Transverse colon (tissue), 4 donors: ENCODE data around the gene HMCN2.

ENCODE experiments used
- POLR2AphosphoS5 ChIP-seq, 3 donors: sonication (generic); formaldehyde crosslinking; IDR thresholded peaks; one replicate each; pipeline ENCODE4 v1.6.1; 2016; ENCODE audit warnings: antibody characterized with exemption in 3 of 3
- TF ChIP-seq, protein P1 (sequence below), 5 experiments: fragments of 200-600 bp in 3 of 5; fragments of 450-650 bp in 2 of 5; sonication (generic) in 3 of 5; IDR thresholded peaks; 1 replicate in 2 of 5; 2 replicates in 3 of 5; pipeline ENCODE4 v1.5.1; 2016 to 2017; ENCODE audit warnings: antibody characterized with exemption in 5 of 5, inconsistent platforms in 3 of 5, mild to moderate bottlenecking in 2 of 5, moderate library complexity in 1 of 5

DNA sequence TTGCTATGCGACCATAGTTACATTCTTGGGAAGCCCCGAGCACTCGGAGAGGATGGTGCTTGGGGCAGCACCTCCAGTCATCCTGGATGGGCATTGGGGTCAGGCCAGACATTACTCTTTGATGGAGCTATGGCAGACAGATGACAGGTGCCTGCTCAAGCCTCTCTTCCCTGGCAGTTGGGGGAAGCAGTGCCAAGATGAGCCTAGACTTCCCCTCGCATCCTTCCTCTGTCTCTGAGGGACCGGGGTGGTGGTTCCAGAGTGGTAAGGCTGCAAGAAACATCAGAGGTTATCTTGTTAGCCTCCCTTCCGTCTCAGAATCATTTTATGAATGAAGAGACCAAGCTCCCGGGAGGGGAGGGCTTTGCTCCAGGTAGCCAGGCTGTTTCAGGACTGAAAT lies 2.8 kb upstream of the HMCN2 start:
- TF ChIP-seq, protein P1, sequence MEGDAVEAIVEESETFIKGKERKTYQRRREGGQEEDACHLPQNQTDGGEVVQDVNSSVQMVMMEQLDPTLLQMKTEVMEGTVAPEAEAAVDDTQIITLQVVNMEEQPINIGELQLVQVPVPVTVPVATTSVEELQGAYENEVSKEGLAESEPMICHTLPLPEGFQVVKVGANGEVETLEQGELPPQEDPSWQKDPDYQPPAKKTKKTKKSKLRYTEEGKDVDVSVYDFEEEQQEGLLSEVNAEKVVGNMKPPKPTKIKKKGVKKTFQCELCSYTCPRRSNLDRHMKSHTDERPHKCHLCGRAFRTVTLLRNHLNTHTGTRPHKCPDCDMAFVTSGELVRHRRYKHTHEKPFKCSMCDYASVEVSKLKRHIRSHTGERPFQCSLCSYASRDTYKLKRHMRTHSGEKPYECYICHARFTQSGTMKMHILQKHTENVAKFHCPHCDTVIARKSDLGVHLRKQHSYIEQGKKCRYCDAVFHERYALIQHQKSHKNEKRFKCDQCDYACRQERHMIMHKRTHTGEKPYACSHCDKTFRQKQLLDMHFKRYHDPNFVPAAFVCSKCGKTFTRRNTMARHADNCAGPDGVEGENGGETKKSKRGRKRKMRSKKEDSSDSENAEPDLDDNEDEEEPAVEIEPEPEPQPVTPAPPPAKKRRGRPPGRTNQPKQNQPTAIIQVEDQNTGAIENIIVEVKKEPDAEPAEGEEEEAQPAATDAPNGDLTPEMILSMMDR (IDR thresholded peaks at IDR 0.05), result no peak
- no peak for TF ChIP-seq POLR2AphosphoS5 (IDR thresholded peaks at IDR 0.05)
